ENCODE data around the gene PSKH1.

Gene PSKH1

GRCh38 chr16:67944690-67945391 lies 51.8 kb downstream of the PSKH1 start:
- no peak for DNase-seq (ENCODE audit: low read depth)
- H3K4me3 ChIP-seq (replicated peaks; ENCODE audit: low read depth, low read length), result no peak overlapping the region
- no peak for TF ChIP-seq CTCF (IDR thresholded peaks at IDR 0.05; ENCODE audit: low read length, missing control alignments)

- no peak for DNase-seq (ENCODE audit: low read depth)
- H3K4me3 ChIP-seq (replicated peaks; ENCODE audit: low read depth, low read length), result no peak overlapping the region
- TF ChIP-seq CTCF (IDR thresholded peaks at IDR 0.05; ENCODE audit: low read length, missing control alignments), result no peak
Observed at GRCh38 chr16:67945392-67945933, 52.4 kb downstream of the PSKH1 start.

- no peak overlapping the region for H3K4me3 ChIP-seq (replicated peaks; ENCODE audit: low read depth, low read length)
- no peak for TF ChIP-seq CTCF (IDR thresholded peaks at IDR 0.05; ENCODE audit: low read length, missing control alignments)
- DNase-seq (ENCODE audit: low read depth), result no peak
Observed at GRCh38 chr16:67946128-67946569, 53.1 kb downstream of the PSKH1 start.

GRCh38 chr16:67946966-67947558 lies 54.0 kb downstream of the PSKH1 start:
- no peak for DNase-seq (ENCODE audit: low read depth)
- no peak for TF ChIP-seq CTCF (IDR thresholded peaks at IDR 0.05; ENCODE audit: low read length, missing control alignments)
- no peak overlapping the region for H3K4me3 ChIP-seq (replicated peaks; ENCODE audit: low read depth, low read length)

- no peak for DNase-seq (ENCODE audit: low read depth)
- no peak for TF ChIP-seq CTCF (IDR thresholded peaks at IDR 0.05; ENCODE audit: low read length, missing control alignments)
- H3K4me3 ChIP-seq (replicated peaks; ENCODE audit: low read depth, low read length), result no peak overlapping the region
Observed at GRCh38 chr16:67948015-67948414, 55.0 kb downstream of the PSKH1 start.

- TF ChIP-seq CTCF (IDR thresholded peaks at IDR 0.05; ENCODE audit: low read length, missing control alignments), result no peak
- no peak for DNase-seq (ENCODE audit: low read depth)
- H3K4me3 ChIP-seq (replicated peaks; ENCODE audit: low read depth, low read length), result no peak overlapping the region
Observed at GRCh38 chr16:67949645-67950044, 56.6 kb downstream of the PSKH1 start.

Measured in fibroblast of pulmonary artery (primary cell).